ENCODE measurements around the gene LANCL1.

The LANCL1 gene

GRCh38 chr2:210476194-210477128, at the start of gene LANCL1:
LANCL1 (minus strand) TSS chr2:210476759; CDS start chr2:210476396, 363 bp downstream.
- DNase-seq: peak; percentile 63

- DNase-seq: no peak
Measured at GRCh38 chr2:210524533-210524932, 48.0 kb upstream of the LANCL1 start.

DNA sequence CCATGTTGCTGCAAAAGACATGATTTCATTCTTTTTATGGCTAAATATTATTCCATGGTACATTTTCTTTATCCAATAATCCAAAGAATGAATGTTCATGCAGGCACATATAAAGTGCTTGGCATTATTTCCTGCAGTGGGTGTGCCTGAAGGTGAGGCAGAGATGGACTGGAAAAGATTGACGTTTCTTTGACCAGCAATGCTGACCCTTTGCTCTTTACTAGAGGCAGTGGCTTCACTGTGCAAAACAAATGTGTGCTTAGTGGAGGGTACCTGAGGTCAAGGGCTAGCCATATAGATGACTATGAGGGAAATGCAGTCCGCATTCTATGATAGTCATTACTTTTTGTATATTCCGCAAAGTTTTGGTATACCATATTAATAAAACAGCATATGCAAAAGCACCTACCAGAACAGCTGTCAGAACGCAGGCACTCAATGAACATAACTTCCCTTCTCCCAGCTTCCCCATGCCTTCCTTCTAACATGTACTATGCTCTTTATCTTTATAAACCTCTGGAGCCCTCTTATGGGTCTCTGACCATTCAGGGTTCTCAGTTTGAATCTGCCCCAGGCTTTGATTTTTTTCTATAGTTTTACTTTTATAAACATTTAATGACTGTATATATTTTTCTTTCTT, 47.2 kb upstream of the LANCL1 start:
- no peak for DNase-seq

- DNase-seq: no peak
Measured at GRCh38 chr2:210522399-210522798, 45.8 kb upstream of the LANCL1 start.

DNA sequence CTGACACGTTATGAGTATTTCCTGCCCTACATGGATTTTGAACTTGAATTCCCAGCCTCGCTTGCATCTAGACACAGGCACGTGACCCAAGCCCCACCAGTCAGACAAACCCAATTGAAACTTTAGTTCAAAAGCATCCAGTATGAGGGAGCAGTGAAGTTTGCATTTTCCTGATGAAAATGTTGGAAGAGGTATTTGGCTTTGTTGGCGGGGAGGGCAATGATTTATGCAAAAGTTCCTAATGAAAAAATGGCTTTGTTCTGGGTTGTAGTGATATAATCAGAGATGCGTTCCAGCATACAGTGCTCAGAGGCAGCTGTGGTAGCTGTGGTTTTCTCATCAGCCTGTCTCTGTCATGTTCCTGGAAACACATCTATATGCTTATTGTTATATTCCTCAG, 43.0 kb upstream of the LANCL1 start:
- DNase-seq: no peak

DNA sequence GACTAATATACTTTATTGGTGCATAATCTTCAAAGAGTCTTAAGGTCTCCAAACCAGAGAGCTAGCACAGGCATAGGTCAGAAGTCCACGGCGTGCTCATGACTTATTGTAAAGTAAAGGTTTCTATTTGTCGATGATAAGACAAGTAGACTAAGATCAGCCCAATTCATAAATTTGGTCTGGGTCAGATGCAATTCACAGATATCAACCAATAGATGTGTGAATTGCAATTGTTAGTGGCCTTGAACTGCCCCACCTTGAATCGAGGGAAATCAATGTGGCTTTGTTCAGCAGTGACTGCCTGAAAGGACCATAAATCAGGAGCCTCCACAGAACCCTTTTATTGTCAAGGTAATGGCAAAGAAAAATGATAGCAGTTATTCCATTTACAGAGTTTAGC, 40.7 kb upstream of the LANCL1 start:
- no peak for DNase-seq

- DNase-seq: no peak
Measured at GRCh38 chr2:210515911-210516310, 39.4 kb upstream of the LANCL1 start.

DNA sequence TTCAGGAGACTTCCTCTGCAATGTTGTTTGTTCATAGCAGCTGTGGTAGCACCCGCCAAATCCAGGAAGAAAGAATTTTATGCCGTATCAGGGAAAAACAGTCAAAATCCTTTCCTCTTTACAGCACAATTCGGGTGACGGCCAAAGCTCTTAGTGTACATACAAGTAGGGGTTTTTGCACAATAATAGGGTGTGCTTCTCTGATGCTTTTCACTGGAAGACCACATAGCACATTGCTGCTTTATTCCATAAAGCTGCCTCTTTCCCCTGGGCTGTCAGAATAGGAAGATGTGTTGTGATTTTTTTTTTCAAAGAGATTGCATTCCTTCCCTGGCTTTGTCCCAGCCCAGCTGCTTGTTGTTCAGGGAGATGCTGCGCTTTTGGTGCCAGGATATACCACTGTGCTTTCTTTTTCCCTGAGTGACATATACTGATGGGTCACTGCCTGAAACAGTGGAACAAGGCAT, 27.2 kb upstream of the LANCL1 start:
- DNase-seq: no peak

DNA sequence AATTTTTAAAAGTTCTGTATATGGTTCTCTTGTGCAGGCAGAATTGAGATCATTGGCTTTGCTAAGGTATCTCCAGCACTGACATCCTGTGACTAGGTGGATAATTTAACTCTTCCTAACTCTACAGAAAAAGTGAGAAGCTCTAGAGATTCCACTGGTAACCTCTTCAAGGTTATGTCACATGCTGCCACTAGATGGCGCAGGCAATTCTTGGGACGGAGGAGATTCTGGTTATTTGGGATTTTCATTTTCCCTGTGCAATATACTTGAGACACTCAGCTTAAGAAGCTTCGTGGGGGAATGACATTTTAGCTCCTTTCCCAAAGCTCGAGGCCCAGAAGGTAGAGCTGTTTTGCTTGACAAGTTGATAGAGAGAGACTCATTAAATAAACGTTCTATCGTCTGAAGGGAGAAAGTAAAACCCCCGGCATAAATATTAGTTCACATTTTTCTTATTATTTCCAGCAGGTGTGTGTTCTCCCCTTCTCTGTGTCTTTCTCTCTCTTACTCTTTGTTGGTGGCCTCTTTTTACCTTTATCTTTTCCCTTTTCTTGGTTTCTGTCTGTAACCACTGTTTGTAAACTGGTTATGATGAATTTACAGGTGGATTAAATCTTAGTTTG, 26.6 kb upstream of the LANCL1 start:
- DNase-seq: peak; percentile 37

DNA sequence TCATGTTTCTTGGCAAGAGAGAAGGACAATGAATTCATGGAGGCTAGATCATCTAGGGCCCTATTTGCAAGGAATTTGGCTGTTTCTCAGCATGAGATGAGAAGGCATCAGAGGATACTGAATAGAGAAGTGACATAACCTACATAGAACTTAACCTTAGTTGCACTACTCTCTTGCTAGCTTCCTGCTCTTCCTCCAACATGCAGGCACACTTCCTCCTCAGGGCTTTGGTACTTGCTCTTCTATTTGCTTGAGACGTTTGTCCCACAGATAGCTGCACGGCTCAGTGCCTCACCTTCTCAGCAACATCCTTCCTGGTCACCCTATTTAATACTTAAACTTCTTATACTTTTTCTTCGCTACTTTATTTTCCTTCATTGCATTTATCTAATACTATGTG, 20.0 kb upstream of the LANCL1 start:
- DNase-seq: no peak

DNA sequence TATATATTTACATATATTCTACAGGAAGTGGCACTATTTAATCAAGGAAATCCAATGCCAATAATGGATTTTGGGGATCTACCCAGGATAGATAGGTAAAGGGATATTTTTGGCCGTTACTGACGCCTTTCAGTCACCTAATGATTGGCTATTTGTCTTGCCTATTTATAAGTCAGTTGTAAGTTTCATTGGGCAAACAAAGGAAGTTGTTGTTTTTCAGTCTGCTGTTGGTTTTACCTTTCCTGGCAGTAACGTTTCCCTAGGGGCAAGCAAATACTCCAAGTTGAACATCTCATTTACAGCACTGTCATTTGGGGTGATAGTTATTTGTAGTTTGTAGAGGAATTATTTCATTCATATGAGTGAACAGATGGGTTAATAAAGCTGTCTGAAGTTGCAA, 17.0 kb upstream of the LANCL1 start:
- no peak for DNase-seq

DNA sequence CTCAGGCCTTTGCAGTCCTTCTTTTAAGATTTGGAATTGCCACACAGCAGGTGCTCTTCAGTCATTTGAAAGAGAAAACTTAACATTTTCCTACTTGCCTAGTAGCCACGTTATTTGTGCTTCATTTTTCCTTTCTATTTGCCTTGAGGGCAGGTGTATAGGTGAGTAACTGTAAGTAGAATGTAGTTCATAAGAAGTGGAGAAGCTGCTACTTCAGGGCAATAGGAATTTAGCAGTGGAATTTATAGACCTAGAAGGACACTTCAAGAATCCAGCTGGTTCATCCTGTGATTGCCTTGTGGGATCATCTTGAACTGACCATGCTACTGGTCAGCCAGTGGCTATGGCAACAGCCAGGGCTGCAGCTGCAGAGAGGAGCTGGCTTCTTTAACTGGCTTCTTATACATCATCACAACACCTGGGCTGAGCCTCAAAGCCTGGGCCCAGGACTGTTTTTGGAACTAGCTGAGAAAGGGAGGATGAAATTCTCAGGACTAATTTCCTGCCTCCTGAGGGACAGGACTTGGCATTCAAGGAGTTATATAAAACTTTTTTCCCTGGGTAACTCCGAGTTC, 5.1 kb upstream of the LANCL1 start:
- no peak for DNase-seq

- DNase-seq: no peak
Measured at GRCh38 chr2:210480764-210481163, 4.2 kb upstream of the LANCL1 start.

- DNase-seq: no peak
Measured at GRCh38 chr2:210480079-210480478, 3.5 kb upstream of the LANCL1 start.

DNA sequence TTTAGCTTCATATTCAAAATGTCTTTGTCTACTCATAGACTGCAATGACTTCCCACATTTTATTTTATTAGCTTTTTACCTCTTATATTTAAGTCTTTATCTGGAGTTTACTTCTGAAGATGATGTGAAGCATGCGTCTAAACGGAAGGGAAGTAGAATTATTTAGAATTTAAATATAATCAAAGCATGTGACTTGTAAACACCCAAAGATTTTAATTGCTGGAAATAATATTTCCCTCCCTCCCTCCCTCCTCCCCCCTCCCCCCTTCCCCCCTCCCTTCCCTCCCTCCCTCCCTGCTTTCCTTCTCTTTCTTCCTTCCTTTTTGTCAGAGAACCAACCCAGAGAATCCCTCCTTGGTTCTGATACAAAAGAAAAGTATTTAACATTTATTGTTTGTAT, 2.1 kb upstream of the LANCL1 start:
- DNase-seq: no peak

- no peak for DNase-seq
Measured at GRCh38 chr2:210477496-210477895, 937 bp upstream of the LANCL1 start.

GRCh38 chr2:210475706-210476105, 853 bp downstream of the LANCL1 start:
- no peak for DNase-seq

GRCh38 chr2:210474776-210475175, 1.8 kb downstream of the LANCL1 start:
- no peak for DNase-seq

- no peak for DNase-seq
Measured at GRCh38 chr2:210461401-210461800, 15.2 kb downstream of the LANCL1 start.

DNA sequence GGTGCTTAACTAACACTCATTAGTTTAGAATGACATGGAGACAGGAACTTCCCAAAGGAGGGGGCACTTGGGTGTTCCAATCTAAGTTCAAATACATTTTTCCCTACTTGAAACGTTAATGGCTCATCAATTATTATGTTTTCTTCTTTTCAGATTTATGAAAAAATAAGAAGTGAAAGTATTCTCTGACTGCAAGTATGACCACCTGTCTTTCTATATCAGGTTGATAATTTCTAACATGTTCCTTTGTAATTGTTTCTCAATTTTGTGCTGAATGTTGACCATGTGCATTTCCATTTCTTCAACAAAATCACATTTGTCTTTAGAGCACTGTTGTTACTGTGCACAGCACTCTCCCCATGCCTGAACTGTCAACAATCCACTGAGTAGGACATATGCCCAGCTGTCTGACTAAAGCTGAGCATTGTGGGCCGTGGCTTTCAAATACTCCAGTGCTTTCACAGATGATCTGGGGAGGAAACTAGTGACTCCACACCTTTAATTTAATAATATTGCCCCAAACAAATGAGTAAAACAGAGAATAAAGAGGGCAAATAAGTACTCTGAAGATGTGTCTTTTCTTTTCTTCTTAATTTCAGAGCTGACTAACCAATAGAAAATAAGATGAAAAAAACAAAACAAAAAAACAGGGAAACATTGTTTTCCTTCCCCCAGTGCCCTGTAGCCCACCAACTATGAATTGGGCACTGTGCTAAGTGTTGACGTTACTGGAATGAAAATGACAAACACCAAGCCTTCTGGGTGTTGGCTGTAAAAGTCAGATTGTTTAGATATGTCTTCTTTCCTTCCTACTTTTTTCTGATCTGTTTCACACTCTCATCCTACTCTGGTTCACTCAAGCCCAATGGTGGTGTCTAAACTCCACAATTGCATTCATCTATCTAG, 16.0 kb downstream of the LANCL1 start:
- no peak for DNase-seq

DNA sequence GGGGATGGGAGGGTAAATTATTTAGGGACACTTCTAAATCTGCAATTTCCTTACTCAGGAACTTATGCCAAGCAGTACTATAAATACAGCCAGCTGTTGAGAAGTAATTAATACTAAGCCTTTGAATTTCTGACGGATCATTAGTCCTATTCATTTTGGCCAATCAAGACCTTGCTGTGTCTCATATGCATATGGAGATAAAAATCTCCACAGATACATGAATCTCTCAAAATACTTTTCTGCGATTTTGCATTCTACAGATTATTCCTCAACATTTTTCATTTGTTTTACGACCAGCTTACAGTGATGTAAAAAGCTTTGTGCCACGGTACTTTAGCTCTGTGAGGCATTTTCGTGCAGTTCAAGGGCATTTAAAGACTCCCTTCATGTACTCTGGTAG, 16.7 kb downstream of the LANCL1 start:
- no peak for DNase-seq

DNA sequence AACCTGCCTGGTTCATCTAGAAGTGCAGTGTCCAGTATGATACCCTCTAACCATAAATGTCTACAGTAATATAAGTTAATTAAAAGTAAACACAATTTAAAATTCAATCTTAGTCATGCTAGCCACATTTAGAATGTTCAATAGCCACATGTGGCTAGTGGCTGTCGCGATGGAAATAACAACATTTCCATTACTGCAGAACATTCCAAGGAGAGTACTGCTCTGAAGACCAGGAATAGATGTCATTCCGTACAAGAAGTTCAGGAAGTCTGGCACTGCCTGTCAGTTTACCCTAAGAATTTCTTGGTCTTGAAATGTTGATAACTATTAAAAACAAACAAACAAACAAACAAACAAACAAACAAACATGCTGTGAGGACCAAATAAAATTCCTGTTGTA, 17.2 kb downstream of the LANCL1 start:
- no peak for DNase-seq

All from amniotic stem cell (primary cell).